K562 treated with DMSO at 1 percent for 4 hours (cell line): ENCODE data around the gene GBP1. TPM values are rescaled to one million over a fixed set of nuclear protein-coding genes. Genes with fewer than 3 reads are reported as not detected.

Experiments
- total RNA-seq: library from RNA; unstranded; fragments of 300-600 nt; gene quantifications from 2 replicates; pipeline ENCODE4 v1.2.3, GENCODE V29; 2022; ENCODE audit not compliant: insufficient read depth

GBP1 gene
- total RNA-seq, result not detected in 2 replicates

GRCh38 chr1:89065079-89065868, at the start of gene GBP1:
GBP1 (minus strand) TSS chr1:89065208; CDS start chr1:89063234, 1,974 bp downstream.

GRCh38 chr1:89022167-89022959, 42.6 kb downstream of the GBP1 start, which contains the start of gene GBP3:
GBP3 (minus strand) TSS chr1:89022866; CDS start chr1:89020721, 2,145 bp downstream.

Other genes starting within 250 kb of the GBP1 start
- 32.3 and 42.9 TPM in 2 replicates for gene GTF2B, start 173.6 kb downstream of the GBP1 start, total RNA-seq
- 14.1 and 16.9 TPM in 2 replicates for gene KYAT3, start 72.6 kb downstream of the GBP1 start, total RNA-seq
- gene RBMXL1, start 72.6 kb downstream of the GBP1 start, total RNA-seq, result 3.6 and 4.0 TPM in 2 replicates
- gene GBP3, start 42.3 kb downstream of the GBP1 start, total RNA-seq, result not detected in 2 replicates
- 15.2 and 15.6 TPM in 2 replicates for gene GBP2, start 60.9 kb upstream of the GBP1 start, total RNA-seq
- not detected in 2 replicates for gene GBP7, start 110.8 kb upstream of the GBP1 start, total RNA-seq
- gene GBP4, start 133.7 kb upstream of the GBP1 start, total RNA-seq, result 0.08 TPM in 1 of 2 replicates, not detected in the other
- 0.59 and 2.4 TPM in 2 replicates for gene GBP5, start 207.7 kb upstream of the GBP1 start, total RNA-seq